Thyroid gland (tissue), 4 donors: Measurements from ENCODE around the gene KCNJ3.

Experiments
- CTCF ChIP-seq, 6 experiments: fragments of 200-600 bp in 3 of 6; fragments of 450-650 bp in 3 of 6; sonication (generic) in 3 of 6; IDR thresholded peaks; one replicate each; pipeline ENCODE4 v1.5.1; 2016 to 2019; ENCODE audit warnings: antibody characterized with exemption in 6 of 6, mild to moderate bottlenecking in 2 of 6, inconsistent platforms in 1 of 6, moderate library complexity in 1 of 6
- POLR2A ChIP-seq, 2 donors: fragments of 450-650 bp; IDR thresholded peaks; one replicate each; pipeline ENCODE4 v1.6.1; 2017; ENCODE audit warnings: antibody characterized with exemption in 2 of 2, mild to moderate bottlenecking in 2 of 2, moderate library complexity in 1 of 2

GRCh38 chr2:154844513-154844912, 146.0 kb downstream of the KCNJ3 start:
- no peak for TF ChIP-seq CTCF (IDR thresholded peaks at IDR 0.05)
- TF ChIP-seq POLR2A (IDR thresholded peaks at IDR 0.05), result no peak
